Lung (tissue), 16 donors: ENCODE measurements around the gene PRH2. TPM values are rescaled to one million over a fixed set of nuclear protein-coding genes. Genes with fewer than 3 reads are reported as not detected.

Experiments used
- ATAC-seq: fragments of 200-7000 bp; cut with Tn5 transposase; one replicate; pipeline ENCODE4 v1.9.1; 2020; ENCODE audit warnings: moderate number of reproducible peaks; ENCODE audit not compliant: insufficient read depth, low FRiP score
- DNase-seq, 3 donors: peaks; one replicate each; pipeline ENCODE4 v3.0.0-alpha.2; 2013 to 2017
- H3K27ac ChIP-seq, 2 donors: one replicate each; pipeline ENCODE4 v1.5.1; 2013; ENCODE audit warnings: mild to moderate bottlenecking in 2 of 2, moderate library complexity in 2 of 2, control low read depth in 1 of 2, inconsistent platforms in 1 of 2, low read depth in 1 of 2, low read length in 1 of 2
- H3K27me3 ChIP-seq, 3 donors: one replicate each; pipeline ENCODE4 v1.5.1; 2013; ENCODE audit warnings: low read length in 2 of 3; ENCODE audit not compliant: control insufficient read depth in 3 of 3, insufficient read depth in 3 of 3
- H3K36me3 ChIP-seq, 4 donors: one replicate each; pipeline ENCODE4 v1.5.1; 2013; ENCODE audit warnings: low read length in 4 of 4, mild to moderate bottlenecking in 1 of 4, moderate library complexity in 1 of 4; ENCODE audit not compliant: control insufficient read depth in 4 of 4, insufficient read depth in 4 of 4
- H3K4me1 ChIP-seq, 5 donors: one replicate each; pipeline ENCODE4 v1.5.1; 2013; ENCODE audit warnings: low read length in 5 of 5, mild to moderate bottlenecking in 2 of 5, moderate library complexity in 1 of 5; ENCODE audit not compliant: control insufficient read depth in 5 of 5, insufficient read depth in 5 of 5
- H3K4me3 ChIP-seq: one replicate; pipeline ENCODE4 v1.5.1; 2013; ENCODE audit warnings: mild to moderate bottlenecking, control low read depth, moderate library complexity
- H3K9ac ChIP-seq, 2 donors: one replicate each; pipeline ENCODE4 v1.5.1; 2013; ENCODE audit warnings: low read length in 2 of 2, control low read depth in 1 of 2; ENCODE audit not compliant: insufficient read depth in 1 of 2
- H3K9me3 ChIP-seq, 4 donors: one replicate each; pipeline ENCODE4 v1.5.1; 2013; ENCODE audit warnings: low read length in 3 of 4, mild to moderate bottlenecking in 1 of 4, moderate library complexity in 1 of 4; ENCODE audit not compliant: control insufficient read depth in 4 of 4, insufficient read depth in 3 of 4
- WGBS, 2 donors: extraction: QIAGEN DNeasy Blood & Tissue Kit; methylation state at CpG; one replicate each; pipeline ENCODE4 v1.1.7; 2013; 5-methylcytosine and 5-hydroxymethylcytosine counted together
- long read RNA-seq, 5 donors: transcript quantifications; one replicate each; lab custom pipeline, GENCODE V29; 2026
- polyA plus RNA-seq, 2 donors: library from polyadenylated mRNA; stranded (reverse); fragments of 200-250 nt; gene quantifications; one replicate each; pipeline ENCODE4 v1.2.1, GENCODE V29; 2013
- total RNA-seq, 2 donors: library from RNA; depleted of rRNA in 1 of 2; stranded (reverse); fragments of >200 nt in 1 of 2; gene quantifications; one replicate each; pipeline ENCODE4 v1.2.1, GENCODE V29; 2014 to 2021
- TF ChIP-seq, protein P1 (sequence below): IDR thresholded peaks from 2 replicates; pipeline ENCODE4 v1.5.1; 2012; ENCODE audit warnings: mild to moderate bottlenecking; ENCODE audit errors: control extremely low read depth, extremely low read depth
- donor health status: control.
- donor health status: control.
- donor health status: Bipolar disorder and iron deficiency.
- donor health status: healthy.
- donor health status: DM: yes; HTN: yes; CAD: no.

The PRH2 gene
- not detected for total RNA-seq
- under 1 TPM; 0.30 to 0.31 TPM for polyA plus RNA-seq
- long read RNA-seq, donor 1, result 0 reads
- long read RNA-seq, donor 2, result 0 reads
- long read RNA-seq, donor 3, result 0 reads
- long read RNA-seq, donor 4, result 0 reads
- long read RNA-seq, donor 5, result 0 reads

DNA sequence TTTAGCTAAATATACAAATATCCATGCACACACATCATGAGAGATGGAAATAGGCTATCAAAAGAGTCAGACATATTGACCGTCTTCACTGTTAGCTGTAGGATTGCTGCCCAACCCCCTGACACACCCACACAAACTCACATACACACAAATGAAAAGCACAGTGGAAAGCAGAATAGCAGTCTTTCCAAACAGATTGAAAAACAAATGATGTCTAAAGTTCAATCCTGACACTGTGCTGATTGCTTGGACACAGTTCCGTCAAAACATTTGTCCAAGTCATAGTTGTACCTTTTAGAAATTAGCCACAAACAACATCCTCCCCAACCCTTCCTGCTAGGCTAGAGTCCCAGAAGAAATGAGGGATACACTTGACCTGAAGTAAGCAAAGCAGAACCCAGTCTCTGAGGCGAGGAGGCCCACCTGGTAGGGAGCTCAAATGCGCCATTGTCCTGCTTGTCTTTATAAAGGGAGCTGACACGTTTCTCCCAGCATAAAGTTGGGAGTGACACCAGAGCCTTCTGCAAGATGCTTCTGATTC lies at the start of gene PRH2:
PRH2 (plus strand) TSS at position 491 of the 541 bp plus-strand sequence; CDS start at position 529, 38 bp downstream.
- Histone ChIP-seq H3K36me3 (no peaks in the 10 kb centered on the region), H3K4me1 (peaks cover 0 to 3% (median 0%) of the 10 kb centered on the region in 5 donors), H3K27me3 (no peaks in the 10 kb centered on the region), H3K9ac (no peak within 1 kb of the TSS), H3K4me3 (no peak within 1 kb of the TSS), H3K9me3 (no peaks in the 10 kb centered on the region), H3K27ac (no peak within 1 kb of the TSS)
- TF ChIP-seq, protein P1, sequence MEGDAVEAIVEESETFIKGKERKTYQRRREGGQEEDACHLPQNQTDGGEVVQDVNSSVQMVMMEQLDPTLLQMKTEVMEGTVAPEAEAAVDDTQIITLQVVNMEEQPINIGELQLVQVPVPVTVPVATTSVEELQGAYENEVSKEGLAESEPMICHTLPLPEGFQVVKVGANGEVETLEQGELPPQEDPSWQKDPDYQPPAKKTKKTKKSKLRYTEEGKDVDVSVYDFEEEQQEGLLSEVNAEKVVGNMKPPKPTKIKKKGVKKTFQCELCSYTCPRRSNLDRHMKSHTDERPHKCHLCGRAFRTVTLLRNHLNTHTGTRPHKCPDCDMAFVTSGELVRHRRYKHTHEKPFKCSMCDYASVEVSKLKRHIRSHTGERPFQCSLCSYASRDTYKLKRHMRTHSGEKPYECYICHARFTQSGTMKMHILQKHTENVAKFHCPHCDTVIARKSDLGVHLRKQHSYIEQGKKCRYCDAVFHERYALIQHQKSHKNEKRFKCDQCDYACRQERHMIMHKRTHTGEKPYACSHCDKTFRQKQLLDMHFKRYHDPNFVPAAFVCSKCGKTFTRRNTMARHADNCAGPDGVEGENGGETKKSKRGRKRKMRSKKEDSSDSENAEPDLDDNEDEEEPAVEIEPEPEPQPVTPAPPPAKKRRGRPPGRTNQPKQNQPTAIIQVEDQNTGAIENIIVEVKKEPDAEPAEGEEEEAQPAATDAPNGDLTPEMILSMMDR, result no peak
- ATAC-seq (no peak), DNase-seq (no peak)
- WGBS, 2 donors, result 95 to 99% methylated on average over 5 of the region's 5 CpGs

DNA sequence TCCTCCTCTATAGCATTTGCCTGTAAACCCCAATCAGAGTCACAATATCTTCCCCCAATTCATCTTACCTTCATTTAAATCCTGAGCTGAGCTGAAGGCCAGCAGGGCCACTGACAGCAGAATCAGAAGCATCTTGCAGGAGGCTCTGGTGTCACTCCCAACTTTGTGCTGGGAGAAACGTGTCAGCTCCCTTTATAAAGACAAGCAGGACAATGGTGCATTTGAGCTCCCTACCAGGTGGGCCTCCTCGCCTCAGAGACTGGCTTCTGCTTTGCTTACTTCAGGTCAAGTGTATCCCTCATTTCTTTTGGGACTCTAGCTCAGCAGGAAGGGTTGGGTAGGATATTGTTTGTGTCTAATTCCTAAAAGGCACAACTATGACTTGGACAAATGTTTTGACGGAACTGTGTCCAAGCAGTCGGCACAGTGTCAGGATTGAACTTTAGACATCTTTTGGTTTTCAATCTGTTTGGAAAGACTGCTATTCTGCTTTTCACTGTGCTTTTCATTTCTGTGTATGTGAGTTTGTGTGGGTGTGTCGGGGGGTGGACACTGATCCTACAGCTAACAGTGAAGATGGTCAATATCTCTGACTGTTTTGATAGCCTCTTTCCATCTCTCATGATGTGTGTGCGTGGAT lies 44.8 kb upstream of the PRH2 start, which contains the start of gene PRH1:
PRH1 (minus strand) TSS at position 170 of the 640 bp plus-strand sequence; CDS start at position 132, 38 bp downstream.
- Histone ChIP-seq H3K27ac (no peak within 1 kb of the TSS), H3K9me3 (peaks cover 0 to 2% (median 0%) of the 10 kb centered on the region in 4 donors), H3K27me3 (no peaks in the 10 kb centered on the region), H3K4me1 (peaks cover 0 to 4% (median 0%) of the 10 kb centered on the region in 5 donors), H3K36me3 (peaks cover 0 to 4% (median 1%) of the 10 kb centered on the region in 4 donors), H3K4me3 (no peak within 1 kb of the TSS), H3K9ac (no peak within 1 kb of the TSS)
- TF ChIP-seq, protein P1, result no peak
- ATAC-seq (no peak), DNase-seq (no peak)
- WGBS, 2 donors, result 95 to 97% methylated on average over 6 of the region's 6 CpGs

DNA sequence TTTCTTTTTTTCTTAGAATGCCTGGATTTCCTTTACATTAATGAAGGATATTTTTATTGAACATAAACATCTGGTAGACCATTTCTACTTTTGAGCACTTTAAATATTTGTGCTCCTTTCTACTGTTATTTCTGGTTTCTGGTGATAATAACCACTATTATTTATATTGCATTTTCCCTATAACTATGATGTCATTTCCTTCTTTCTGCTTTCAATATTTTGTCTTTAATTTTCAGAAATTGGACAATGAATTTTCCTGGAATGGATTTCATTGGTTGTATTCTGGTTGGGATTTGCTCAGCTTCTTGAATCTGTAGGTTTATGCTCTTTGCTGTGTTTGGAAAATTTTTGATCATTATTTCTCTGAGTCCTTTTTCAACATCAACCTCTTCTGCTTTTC lies 39.8 kb upstream of the PRH2 start:
- no peak for DNase-seq
- no peak for ATAC-seq
- H3K27ac ChIP-seq, result no peak overlapping the region
- TF ChIP-seq, protein P1, result no peak
- no peak overlapping the region for H3K4me3 ChIP-seq
- no peak overlapping the region for H3K9ac ChIP-seq
- peaks cover 0 to 2% (median 0%) of the 10 kb centered on the region in 4 donors for H3K36me3 ChIP-seq
- peaks cover 0 to 7% (median 0%) of the 10 kb centered on the region in 5 donors for H3K4me1 ChIP-seq
- H3K27me3 ChIP-seq, result no peaks in the 10 kb centered on the region
- H3K9me3 ChIP-seq, result peaks cover 0 to 4% (median 0%) of the 10 kb centered on the region in 4 donors
